ENCODE measurements around the gene ETFA.

Gene ETFA

DNA sequence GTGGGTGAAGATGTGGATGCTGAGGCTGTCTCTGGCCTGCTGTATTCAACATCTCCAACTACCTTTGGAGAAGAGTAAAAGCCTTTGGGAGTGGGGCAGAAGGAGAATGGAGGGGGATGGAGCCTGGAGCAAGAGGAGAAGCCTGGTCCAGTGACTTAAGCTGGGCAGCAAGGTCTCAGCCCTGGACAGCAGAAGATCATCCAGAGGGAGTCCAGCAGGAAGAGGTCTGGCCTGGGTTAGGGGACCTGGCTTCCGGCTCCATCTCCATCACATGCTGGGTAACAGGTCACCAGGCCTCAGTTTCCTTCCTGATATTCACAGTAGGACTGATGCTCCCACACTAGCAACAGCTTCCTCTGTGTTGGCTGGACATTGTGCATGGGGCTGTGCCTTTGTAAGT, 21.5 kb upstream of the ETFA start:
- no peak for DNase-seq (ENCODE audit: extremely low spot score)
- POLR2A ChIA-PET, result interaction anchor here (0.7 kb wide), 1 partner anchor 10 kb away, joined by 3 read pairs; no protein-coding TSS in a partner anchor
- CTCF ChIA-PET, result interaction anchor here (0.7 kb wide), 1 partner anchor 144 kb away, joined by 4 read pairs; no protein-coding TSS in a partner anchor
- TF ChIP-seq SP1 (IDR thresholded peaks at IDR 0.05), result no peak
- TF ChIP-seq SUZ12 (IDR thresholded peaks at IDR 0.05), result no peak
- TF ChIP-seq FOXM1 (IDR thresholded peaks at IDR 0.05; ENCODE audit: borderline replicate concordance), result no peak

- POLR2A ChIA-PET, result interaction anchor here (1.0 to 1.8 kb wide), 4 partner anchors 12 to 23 kb away, joined by 3 to 9 read pairs (median 3); partner anchors contain the start of gene ETFA
- no peak for TF ChIP-seq SUZ12 (IDR thresholded peaks at IDR 0.05)
- no peak for TF ChIP-seq BHLHE40 (IDR thresholded peaks at IDR 0.05; ENCODE audit: borderline replicate concordance)
- no peak for TF ChIP-seq FOXK2 (IDR thresholded peaks at IDR 0.05)
- TF ChIP-seq HDGF (IDR thresholded peaks at IDR 0.05; ENCODE audit: borderline replicate concordance), result no peak
- no peak for TF ChIP-seq PKNOX1 (IDR thresholded peaks at IDR 0.05)
- TF ChIP-seq SP1 (IDR thresholded peaks at IDR 0.05), result no peak
- TF ChIP-seq ARNT (IDR thresholded peaks at IDR 0.05), result no peak
- TF ChIP-seq LEF1 (IDR thresholded peaks at IDR 0.05; ENCODE audit: borderline replicate concordance), result no peak
- TF ChIP-seq FOXA1 (IDR thresholded peaks at IDR 0.05), result no peak
- peak; percentile 76 for DNase-seq (ENCODE audit: extremely low spot score)
- CTCF ChIA-PET, result interaction anchor here (0.8 to 2.0 kb wide), 12 partner anchors 8 to 136 kb away, joined by 3 to 9 read pairs (median 4); partner anchors contain the start of gene ETFA
Observed at GRCh38 chr15:76330080-76330680, 18.9 kb upstream of the ETFA start.

DNA sequence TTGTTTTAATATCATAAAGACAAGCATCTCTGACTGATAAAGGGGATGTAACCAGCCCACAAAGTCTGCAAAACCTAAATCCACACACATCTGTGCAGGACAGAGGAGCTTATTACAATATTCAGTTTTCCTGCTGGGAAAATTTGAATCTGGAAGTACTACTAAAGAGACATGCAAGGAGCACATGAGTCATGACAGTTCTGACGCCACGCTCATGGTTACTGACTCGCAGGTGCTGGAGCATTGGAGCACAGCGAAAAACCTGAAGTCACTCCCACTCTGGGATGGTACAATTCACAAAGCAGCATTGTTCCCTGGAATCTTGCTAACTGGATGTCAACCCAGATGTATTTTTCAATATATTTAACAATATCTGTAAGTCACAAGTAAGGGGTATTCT, 17.7 kb upstream of the ETFA start:
- ChIA-PET CTCF (interaction anchor here (0.6 to 2.0 kb wide), 4 partner anchors 18 to 969 kb away, joined by 3 to 6 read pairs (median 3); partner anchors contain the start of gene ETFA), POLR2A (interaction anchor here (1.0 to 1.8 kb wide), 2 partner anchors 8 to 18 kb away, joined by 7 to 9 read pairs; partner anchors contain the start of genes ETFA and ISL2)
- TF ChIP-seq HDGF (IDR thresholded peaks at IDR 0.05; ENCODE audit: borderline replicate concordance), result no peak
- TF ChIP-seq ARNT (IDR thresholded peaks at IDR 0.05), result no peak
- no peak for TF ChIP-seq FOXM1 (IDR thresholded peaks at IDR 0.05; ENCODE audit: borderline replicate concordance)
- TF ChIP-seq LEF1 (IDR thresholded peaks at IDR 0.05; ENCODE audit: borderline replicate concordance), result no peak
- no peak for TF ChIP-seq ZNF384 (IDR thresholded peaks at IDR 0.05)
- TF ChIP-seq CTBP1 (IDR thresholded peaks at IDR 0.05; ENCODE audit: borderline replicate concordance), result no peak
- TF ChIP-seq NFRKB (IDR thresholded peaks at IDR 0.05), result no peak
- no peak for TF ChIP-seq TARDBP (IDR thresholded peaks at IDR 0.05)
- no peak for TF ChIP-seq FOXA1 (IDR thresholded peaks at IDR 0.05)
- no peak for TF ChIP-seq FOXK2 (IDR thresholded peaks at IDR 0.05)
- TF ChIP-seq SP1 (IDR thresholded peaks at IDR 0.05), result no peak
- TF ChIP-seq L3MBTL2 (conservative IDR thresholded peaks at IDR 0.05), result no peak
- DNase-seq (ENCODE audit: extremely low spot score), result no peak

DNA sequence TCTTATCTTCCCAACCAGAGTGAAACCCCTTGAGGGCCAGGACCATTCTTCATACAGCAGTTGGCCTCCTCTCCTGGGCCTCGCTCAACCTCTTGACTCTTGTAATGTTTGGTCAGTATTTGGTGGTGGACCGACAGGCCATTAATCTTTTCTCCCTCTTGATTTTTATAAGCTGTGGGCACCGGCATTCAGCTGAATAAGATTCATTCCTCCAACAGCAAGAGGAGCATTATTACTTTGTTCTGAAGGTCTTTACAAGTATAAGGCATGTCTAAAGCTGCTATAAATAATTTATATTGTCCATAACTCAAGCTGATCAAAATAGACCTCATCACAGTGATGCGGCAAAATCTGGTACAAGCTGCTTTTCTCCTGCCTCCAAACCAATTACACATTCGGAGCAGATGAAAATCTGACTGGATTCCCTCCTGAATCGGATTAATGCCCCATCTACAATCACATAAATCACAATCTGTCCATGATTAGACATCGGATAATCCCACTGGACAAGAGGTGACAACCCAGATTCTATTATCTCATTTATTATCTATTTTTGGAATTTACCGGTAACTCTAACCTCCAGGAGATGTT, 16.9 kb upstream of the ETFA start:
- DNase-seq (ENCODE audit: extremely low spot score), result no peak
- TF ChIP-seq ELF4 (IDR thresholded peaks at IDR 0.05) (no peak), FOXA1 (IDR thresholded peaks at IDR 0.05) (no peak), PKNOX1 (IDR thresholded peaks at IDR 0.05) (peak; percentile 58)
- ChIA-PET CTCF (interaction anchor here (0.7 to 2.0 kb wide), 4 partner anchors 15 to 192 kb away, joined by 3 to 6 read pairs (median 4); partner anchors contain the start of gene ETFA), POLR2A (interaction anchor here (1.0 kb wide), 1 partner anchor 9 kb away, joined by 7 read pairs; the partner anchor contains the start of gene ISL2)

DNA sequence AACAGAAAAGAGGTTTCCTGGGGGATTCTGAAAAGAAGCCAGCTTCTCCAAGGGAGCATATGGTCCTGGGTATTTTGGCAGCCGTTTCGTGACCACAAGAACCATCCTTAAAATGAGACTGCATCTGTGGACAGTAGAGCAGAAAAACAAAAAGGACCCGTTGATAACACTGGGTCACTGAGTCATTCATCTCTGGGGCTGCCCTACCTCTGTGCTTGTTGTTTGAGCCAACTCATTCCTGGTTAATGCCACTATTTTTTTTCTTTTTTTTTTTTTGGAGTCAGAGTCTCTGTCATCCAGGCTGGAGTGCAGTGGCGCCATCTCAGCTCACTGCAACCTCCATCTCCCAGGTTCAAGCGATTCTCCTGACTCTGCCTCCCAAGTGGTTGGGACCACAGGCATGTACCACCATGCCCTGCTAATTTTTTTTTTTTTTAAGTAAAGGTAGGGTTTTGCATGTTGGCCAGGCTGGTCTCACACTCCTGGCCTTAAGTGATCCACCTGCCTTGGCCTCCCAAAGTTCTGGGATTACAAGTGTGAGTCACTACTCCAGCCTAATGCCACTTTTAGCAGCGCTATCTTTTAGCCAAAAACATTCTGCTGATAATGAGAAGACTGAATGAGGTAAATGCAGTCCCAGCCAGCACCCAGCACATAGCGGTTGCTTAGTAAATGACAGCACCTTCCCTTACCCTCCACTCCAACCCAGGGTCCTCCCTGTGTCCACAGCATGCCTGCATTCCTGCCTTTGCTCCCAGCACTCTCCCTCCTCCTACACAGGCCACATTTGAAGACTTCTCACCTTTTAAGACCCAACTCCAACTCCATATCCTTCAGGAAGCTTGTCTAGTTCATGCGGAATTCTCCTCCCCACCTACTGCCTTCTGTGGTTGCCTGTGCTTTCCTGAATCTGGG, 16.2 kb upstream of the ETFA start:
- no peak for TF ChIP-seq TARDBP (IDR thresholded peaks at IDR 0.05)
- TF ChIP-seq CTBP1 (IDR thresholded peaks at IDR 0.05; ENCODE audit: borderline replicate concordance), result no peak
- TF ChIP-seq FOXM1 (IDR thresholded peaks at IDR 0.05; ENCODE audit: borderline replicate concordance), result no peak
- TF ChIP-seq L3MBTL2 (conservative IDR thresholded peaks at IDR 0.05), result 0 out of 2 replicates have a peak, but pooled peaks have one; percentile 18
- TF ChIP-seq ARNT (IDR thresholded peaks at IDR 0.05), result no peak
- TF ChIP-seq FOXA1 (IDR thresholded peaks at IDR 0.05), result no peak
- TF ChIP-seq ELF4 (IDR thresholded peaks at IDR 0.05), result no peak
- no peak for TF ChIP-seq PKNOX1 (IDR thresholded peaks at IDR 0.05)
- TF ChIP-seq NFRKB (IDR thresholded peaks at IDR 0.05), result no peak
- no peak for TF ChIP-seq LEF1 (IDR thresholded peaks at IDR 0.05; ENCODE audit: borderline replicate concordance)
- TF ChIP-seq BHLHE40 (IDR thresholded peaks at IDR 0.05; ENCODE audit: borderline replicate concordance), result no peak
- peak; percentile 59 for TF ChIP-seq ZNF384 (IDR thresholded peaks at IDR 0.05)
- POLR2A ChIA-PET, result interaction anchor here (1.0 kb wide), 1 partner anchor 9 kb away, joined by 7 read pairs; the partner anchor contains the start of gene ISL2
- DNase-seq (ENCODE audit: extremely low spot score), result no peak
- CTCF ChIA-PET, result interaction anchor here (0.7 to 2.0 kb wide), 3 partner anchors 15 to 192 kb away, joined by 3 to 6 read pairs (median 4); partner anchors contain the start of gene ETFA
